NOMO-1 treated with DMSO at 0.1 percent for 48 hours (cell line): ENCODE measurements around the gene S100P.
"Not testable (repeated sequence)": the region's sequence is repeated elsewhere in the genome, so short reads cannot be mapped to it uniquely, and the experiment has no call there.

Experiments used
- DNase-seq: peaks from one replicate; lab custom pipeline; 2025; ENCODE audit not compliant: unreplicated experiment; lab: John Stamatoyannopoulos, UW

The S100P gene

GRCh38 chr4:6720202-6720699, 26.6 kb downstream of the S100P start:
- peak; percentile 54 for DNase-seq

- DNase-seq = no peak
Observed at GRCh38 chr4:6721121-6721520, 27.4 kb downstream of the S100P start.

- no peak for DNase-seq
Observed at GRCh38 chr4:6722891-6723290, 29.2 kb downstream of the S100P start.

GRCh38 chr4:6723851-6724250, 30.2 kb downstream of the S100P start:
- no peak for DNase-seq

GRCh38 chr4:6724421-6725111, 30.9 kb downstream of the S100P start:
- no peak for DNase-seq

GRCh38 chr4:6725427-6725961, 31.8 kb downstream of the S100P start:
- not testable (repeated sequence) for DNase-seq

- DNase-seq = no peak
Observed at GRCh38 chr4:6727081-6727942, 33.6 kb downstream of the S100P start.

GRCh38 chr4:6727943-6728250, 34.2 kb downstream of the S100P start:
- no peak for DNase-seq

- no peak for DNase-seq
Observed at GRCh38 chr4:6728320-6729029, 34.8 kb downstream of the S100P start.

GRCh38 chr4:6730603-6731317, 37.1 kb downstream of the S100P start:
- DNase-seq = no peak

- DNase-seq = no peak
Observed at GRCh38 chr4:6731318-6731675, 37.6 kb downstream of the S100P start.

- no peak for DNase-seq
Observed at GRCh38 chr4:6731780-6732179, 38.1 kb downstream of the S100P start.

- DNase-seq = peak; percentile 50
Observed at GRCh38 chr4:6732441-6733357, 39.0 kb downstream of the S100P start.

- no peak for DNase-seq
Observed at GRCh38 chr4:6733358-6734164, 39.9 kb downstream of the S100P start.

- DNase-seq = no peak
Observed at GRCh38 chr4:6734165-6734786, 40.6 kb downstream of the S100P start.

- no peak for DNase-seq
Observed at GRCh38 chr4:6739920-6740319, 46.2 kb downstream of the S100P start.

GRCh38 chr4:6740347-6740746, 46.7 kb downstream of the S100P start:
- DNase-seq = no peak

GRCh38 chr4:6742507-6742906, 48.8 kb downstream of the S100P start:
- no peak for DNase-seq

- no peak for DNase-seq
Observed at GRCh38 chr4:6742989-6743388, 49.3 kb downstream of the S100P start.
